GM18526 (cell line): ENCODE data around the gene DCXR.

Experiments
- POLR2A ChIP-seq: IDR thresholded peaks from 3 replicates; pipeline ENCODE4 v1.6.1; 2011; ENCODE audit not compliant: insufficient read length; ENCODE audit errors: extremely low read depth

Gene DCXR

DNA sequence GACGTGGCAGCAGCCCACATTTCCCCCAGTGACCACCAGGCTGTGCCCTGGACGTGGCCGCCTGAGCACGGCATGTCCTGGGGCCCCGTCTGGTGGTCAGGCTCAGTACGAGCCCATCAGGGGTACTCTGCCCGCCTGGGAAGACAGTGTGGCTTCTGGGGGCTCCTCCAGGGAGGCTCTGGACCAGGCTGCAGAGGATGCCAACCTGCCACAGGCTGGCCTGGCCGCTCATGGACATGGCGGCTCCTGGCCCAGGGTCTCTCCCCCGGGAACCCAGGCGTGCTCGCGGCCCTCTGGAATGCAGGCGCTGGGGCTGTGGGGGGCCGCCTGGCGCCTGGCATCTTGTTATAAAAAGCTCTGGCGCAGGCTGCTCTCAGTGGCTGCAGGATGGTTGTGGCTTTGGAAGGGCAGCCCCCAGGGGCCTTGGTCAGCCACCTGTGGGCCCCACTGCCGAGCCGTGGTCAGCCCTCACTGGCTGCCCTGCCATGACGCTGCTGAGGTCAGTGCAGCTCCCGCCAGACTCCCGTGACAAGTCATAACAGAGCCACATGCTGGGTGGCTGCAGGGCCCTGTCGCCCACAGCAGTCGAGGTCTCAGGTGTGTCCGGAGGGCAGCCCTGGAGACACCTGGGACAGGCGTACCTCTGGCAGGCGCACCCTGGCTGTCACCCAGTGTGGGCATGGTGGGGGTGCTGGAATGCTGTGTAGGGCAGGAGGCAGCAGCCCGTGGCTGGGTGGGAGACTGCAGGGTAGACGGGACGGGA lies 29.8 kb downstream of the DCXR start:
- TF ChIP-seq POLR2A = no peak

- no peak for TF ChIP-seq POLR2A
These were observed 30.3 kb downstream of the DCXR start for GRCh38 chr17:82007228-82007494.

- no peak for TF ChIP-seq POLR2A
These were observed 30.8 kb downstream of the DCXR start for GRCh38 chr17:82006468-82007227.

GRCh38 chr17:82005701-82006348 lies 31.7 kb downstream of the DCXR start:
- no peak for TF ChIP-seq POLR2A

DNA sequence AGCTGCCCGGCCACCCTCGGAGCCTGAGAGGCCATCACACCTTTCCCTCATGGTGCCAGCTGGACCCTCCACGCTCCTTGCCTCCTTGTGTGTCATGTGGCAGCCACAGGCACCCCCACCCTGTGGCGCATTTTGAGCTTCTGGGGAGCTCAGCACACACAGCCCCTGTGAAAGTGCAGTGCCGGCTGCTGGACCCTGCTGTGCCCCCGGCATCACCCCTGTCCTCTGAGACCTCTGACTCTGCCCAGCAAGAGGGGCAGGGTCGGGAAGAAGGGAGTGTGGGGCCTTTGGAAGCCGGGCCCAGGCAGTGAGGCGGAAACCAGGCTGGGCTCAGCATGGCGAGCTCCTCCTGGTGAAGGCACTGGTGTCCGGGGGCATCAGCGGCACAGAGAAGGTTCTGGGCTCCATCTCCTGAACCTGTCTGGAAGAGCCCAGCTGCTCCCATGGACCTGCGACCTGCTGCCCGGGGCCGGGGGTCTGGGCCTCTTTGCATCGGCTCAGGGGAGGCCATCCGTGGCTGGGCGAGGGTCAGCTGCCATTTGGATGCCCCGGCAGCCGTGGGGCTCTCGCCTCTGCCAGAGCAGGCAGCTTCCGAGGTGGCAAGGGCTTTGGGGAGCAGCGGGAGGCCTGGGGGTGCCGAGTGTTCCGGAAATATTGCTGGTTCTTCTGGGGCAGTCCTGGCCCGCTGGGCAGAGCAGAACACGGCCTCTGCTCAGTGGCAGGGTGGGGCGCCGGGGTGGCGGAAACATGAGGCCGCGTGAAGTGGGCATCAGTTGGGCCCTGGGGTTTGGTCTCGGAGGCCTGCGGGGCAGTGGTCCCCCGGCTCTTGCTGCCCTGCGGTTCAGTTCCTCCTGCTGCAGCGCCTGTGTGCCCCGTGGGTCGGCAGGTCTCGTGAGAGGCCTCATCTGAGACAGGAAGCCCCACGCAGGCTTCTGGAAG lies 32.7 kb downstream of the DCXR start:
- TF ChIP-seq POLR2A = no peak

GRCh38 chr17:82003411-82004381 lies 33.8 kb downstream of the DCXR start:
- no peak for TF ChIP-seq POLR2A

DNA sequence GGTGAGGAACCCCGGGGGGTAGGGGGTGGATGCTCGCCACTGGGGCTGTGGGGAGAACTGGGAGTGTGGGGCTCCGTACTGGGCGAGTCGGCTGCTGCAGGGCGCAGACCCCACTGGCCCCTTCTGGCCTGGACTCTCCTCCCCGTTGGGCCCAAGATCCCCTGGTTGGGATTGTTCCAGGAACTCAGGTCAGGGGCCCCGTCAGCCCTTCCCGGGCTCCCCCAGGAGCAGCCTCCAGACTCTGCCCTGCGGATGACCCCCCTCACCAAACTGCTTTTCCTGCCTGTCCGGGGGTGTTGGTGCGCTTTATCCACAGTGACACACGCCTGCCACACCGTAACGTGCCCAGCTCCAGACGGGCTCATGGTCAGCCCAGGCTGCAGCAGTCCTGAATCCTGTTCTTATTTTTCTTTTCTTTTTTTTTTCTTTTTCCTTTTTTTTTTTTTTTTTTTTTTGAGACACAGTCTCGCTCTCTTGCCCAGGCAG lies 35.9 kb downstream of the DCXR start:
- no peak for TF ChIP-seq POLR2A

DNA sequence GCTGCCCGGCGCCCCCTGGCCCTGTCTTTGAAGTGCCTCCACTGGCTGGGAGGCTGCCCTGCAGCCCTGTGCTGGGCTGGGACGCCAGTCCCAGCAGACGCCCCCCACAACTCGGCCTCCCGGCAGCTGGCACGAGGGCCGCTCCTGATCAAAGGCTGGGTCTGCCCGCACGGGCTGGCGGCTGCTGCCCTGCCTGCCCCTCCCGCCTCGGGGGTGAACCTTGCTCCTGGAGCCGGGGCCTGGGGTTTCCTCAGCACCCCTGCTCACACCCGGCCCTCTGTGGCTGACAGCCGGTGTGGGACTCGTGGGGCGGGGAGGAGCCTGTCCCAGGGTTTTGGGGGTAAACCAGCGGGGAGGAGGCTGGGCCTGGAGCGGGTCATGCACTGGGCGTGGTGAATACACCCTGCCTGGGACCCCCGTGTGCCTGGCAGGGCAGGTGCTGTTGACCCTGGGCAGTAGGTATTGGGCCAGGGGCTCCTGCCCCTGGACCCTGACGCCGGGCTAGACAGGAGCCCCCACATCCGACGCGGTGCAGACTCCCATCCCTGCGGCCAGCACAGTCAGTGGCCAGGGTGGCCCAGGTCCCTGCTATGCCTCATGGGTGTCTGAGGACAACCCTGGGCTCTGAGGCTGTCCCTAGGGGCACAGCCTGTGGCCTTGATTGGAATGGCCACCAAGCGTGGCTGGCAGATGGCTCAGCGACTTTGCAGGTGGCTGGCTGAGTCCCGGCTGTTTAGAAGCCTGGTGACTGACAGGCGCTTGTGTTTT lies 36.5 kb downstream of the DCXR start:
- no peak for TF ChIP-seq POLR2A

DNA sequence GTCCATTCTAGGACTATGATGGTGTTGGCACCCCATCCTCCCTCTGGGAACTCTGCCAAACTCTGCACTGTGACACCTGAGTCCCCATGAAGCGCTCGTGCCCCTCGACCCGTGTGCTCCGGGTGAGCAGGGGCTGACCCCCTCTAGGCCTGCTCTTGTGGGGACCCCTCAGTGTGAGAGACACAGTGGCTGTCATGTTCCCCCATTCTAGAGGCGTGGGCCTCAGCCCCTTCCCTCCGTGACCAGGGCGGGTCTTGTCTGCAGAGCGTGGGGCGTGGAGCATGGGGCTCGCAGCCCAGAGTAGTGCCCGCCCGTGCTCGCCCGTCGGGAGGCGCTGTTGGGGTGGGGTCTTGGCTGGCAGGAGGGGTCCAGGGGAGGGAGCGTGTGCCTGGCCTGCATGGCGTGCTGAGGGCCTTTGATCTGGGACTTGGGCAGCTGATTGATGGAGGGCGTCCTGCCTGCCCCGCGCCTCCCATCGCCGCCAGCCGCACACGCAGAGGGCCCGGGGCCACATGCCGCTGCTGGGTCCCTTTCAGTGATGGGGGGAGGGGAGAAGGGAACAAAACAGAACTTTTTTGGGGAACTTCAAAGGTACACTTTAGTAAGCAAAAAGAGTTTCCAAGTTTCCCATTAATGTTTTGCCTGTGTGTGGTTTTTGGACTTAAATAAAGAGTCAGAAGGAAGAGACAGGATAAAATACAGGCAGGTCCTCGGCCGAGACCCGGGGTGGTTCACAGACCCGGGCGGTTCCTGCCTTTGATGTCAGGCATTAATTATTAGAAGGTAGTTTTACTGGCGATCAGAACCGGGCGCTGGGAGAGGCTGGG lies 37.3 kb downstream of the DCXR start:
- no peak for TF ChIP-seq POLR2A

- no peak for TF ChIP-seq POLR2A
These were observed 37.9 kb downstream of the DCXR start for GRCh38 chr17:81999587-81999975.

DNA sequence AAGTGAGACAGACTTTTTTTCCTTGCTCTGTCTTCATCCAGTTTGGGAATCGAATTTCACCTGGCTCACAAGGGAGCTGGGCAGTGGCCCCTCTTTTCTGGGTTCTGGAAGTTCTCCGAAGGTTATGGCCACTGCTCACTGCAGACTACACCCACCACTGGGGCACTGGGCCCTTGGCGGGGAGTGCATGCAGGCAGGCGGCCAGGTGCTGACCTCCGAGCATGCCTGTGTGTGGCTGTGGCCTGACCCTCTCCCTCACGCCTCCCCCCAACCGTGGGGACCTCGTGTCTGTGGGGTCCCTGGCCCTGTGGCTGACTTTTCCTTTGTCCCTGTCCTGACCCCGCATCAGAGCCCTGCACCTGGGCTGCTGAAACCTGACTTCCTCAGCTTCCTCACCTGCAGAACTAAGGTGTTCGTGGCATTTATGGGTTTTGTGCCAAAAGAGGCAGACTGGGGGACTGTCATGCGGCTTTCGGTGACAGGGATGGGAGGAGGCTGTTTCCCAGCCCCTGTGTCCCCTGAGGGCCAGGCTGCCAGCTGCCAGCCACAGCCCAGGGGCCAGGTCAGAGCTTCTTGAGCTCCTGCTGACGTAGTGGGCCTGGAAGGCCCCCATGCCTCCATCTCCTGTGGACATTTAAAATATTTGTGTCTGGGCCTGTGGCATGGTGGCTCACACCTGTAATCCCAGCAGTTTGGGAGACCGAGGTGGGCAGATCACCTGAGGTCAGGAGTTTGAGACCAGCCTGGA lies 38.6 kb downstream of the DCXR start:
- no peak for TF ChIP-seq POLR2A

DNA sequence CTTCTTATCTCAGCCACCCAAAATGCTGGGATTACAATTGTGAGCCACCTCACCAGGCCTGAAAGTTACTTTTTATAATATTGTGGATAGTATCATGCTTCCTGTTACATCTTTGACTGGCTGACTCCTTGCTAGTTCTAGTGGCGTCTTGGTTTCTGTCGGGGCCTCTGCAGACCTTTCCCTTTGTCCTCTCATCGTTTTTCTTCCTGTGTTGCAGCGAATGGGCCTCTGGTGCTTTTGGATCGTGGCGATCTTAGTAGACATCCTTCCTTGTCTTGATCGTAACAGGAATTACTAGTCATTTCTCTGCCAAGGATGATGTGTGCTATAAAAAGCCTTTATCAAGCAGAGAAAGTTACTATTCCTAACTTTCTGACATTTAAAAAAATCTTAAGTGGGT lies 39.3 kb downstream of the DCXR start:
- no peak for TF ChIP-seq POLR2A
